Smooth muscle cell (in vitro differentiated cells): ENCODE results near the gene GRM6. TPM values are rescaled to one million over a fixed set of nuclear protein-coding genes. Genes with fewer than 3 reads are reported as not detected.

Experiments
- DNase-seq: peaks from one replicate; lab custom pipeline; 2025; ENCODE audit not compliant: unreplicated experiment; lab: John Stamatoyannopoulos, UW
- H2AFZ ChIP-seq: fragments of 200-600 bp; sonication (generic); 2 replicates; pipeline ENCODE4 v1.6.0; 2016; ENCODE audit warnings: antibody characterized with exemption, low read depth, mild to moderate bottlenecking
- H3F3A ChIP-seq: fragments of 200-600 bp; sonication (generic); 2 replicates; pipeline ENCODE4 v1.6.0; 2017; ENCODE audit warnings: antibody characterized with exemption, low read depth
- H3K27ac ChIP-seq: fragments of 200-600 bp; sonication (generic); 2 replicates; pipeline ENCODE4 v1.5.1; 2016; ENCODE audit warnings: low read depth, mild to moderate bottlenecking
- H3K27me3 ChIP-seq: fragments of 200-600 bp; sonication (generic); 2 replicates; pipeline ENCODE4 v1.6.1; 2016; ENCODE audit warnings: low read depth, mild to moderate bottlenecking
- H3K36me3 ChIP-seq: fragments of 200-600 bp; sonication (generic); 2 replicates; pipeline ENCODE4 v1.5.1; 2016; ENCODE audit warnings: low read depth
- H3K4me1 ChIP-seq: fragments of 200-600 bp; sonication (generic); 2 replicates; pipeline ENCODE4 v1.5.1; 2016; ENCODE audit warnings: low read depth
- H3K4me2 ChIP-seq: fragments of 200-600 bp; sonication (generic); 2 replicates; pipeline ENCODE4 v1.6.0; 2016; ENCODE audit warnings: mild to moderate bottlenecking
- H3K4me3 ChIP-seq: fragments of 200-600 bp; sonication (generic); 2 replicates; pipeline ENCODE4 v1.5.1; 2016; ENCODE audit warnings: mild to moderate bottlenecking
- H3K79me2 ChIP-seq: fragments of 200-600 bp; sonication (generic); 2 replicates; pipeline ENCODE4 v1.6.0; 2016; ENCODE audit warnings: low read depth, mild to moderate bottlenecking
- H3K9ac ChIP-seq: fragments of 200-600 bp; sonication (generic); 2 replicates; pipeline ENCODE4 v1.6.0; 2016; ENCODE audit warnings: low read depth
- H3K9me3 ChIP-seq: fragments of 200-600 bp; sonication (generic); replicated peaks from 2 replicates; pipeline ENCODE4 v1.5.1; 2016; ENCODE audit warnings: low read depth
- H4K20me1 ChIP-seq: fragments of 200-600 bp; sonication (generic); 2 replicates; pipeline ENCODE4 v1.6.0; 2016; ENCODE audit warnings: low read depth
- WGBS: methylation state at CpG from one replicate; pipeline ENCODE4 v1.1.7; 2016; ENCODE audit warnings: low lambda C conversion rate; 5-methylcytosine and 5-hydroxymethylcytosine counted together
- polyA plus RNA-seq: library from polyadenylated mRNA; unstranded; fragments of >200 nt; fragmentation: Nextera tagmentation; extraction: Ambion mirVana; gene quantifications from 2 replicates; pipeline ENCODE4 v1.2.1, GENCODE V29; 2016
- total RNA-seq: library from RNA; depleted of rRNA; stranded (reverse); fragments of >200 nt; gene quantifications from 2 replicates; pipeline ENCODE4 v1.2.3, GENCODE V29; 2014
- TF ChIP-seq, protein P1 (sequence below): fragments of 200-600 bp; sonication (generic); IDR thresholded peaks from 2 replicates; pipeline ENCODE4 v1.5.1; 2017; ENCODE audit warnings: borderline replicate concordance, mild to moderate bottlenecking, antibody characterized with exemption; ENCODE audit not compliant: insufficient read depth, poor library complexity, severe bottlenecking

GRM6 gene
- total and polyA plus RNA-seq, 2 experiments from 2014 or later, result not detected

GRCh38 chr5:178997191-178997590 is 2.1 kb upstream of the GRM6 start:
- Histone ChIP-seq H2AFZ (no peak overlapping the region), H3K36me3 (no peaks in the 10 kb centered on the region), H3K9ac (no peak overlapping the region), H3K27ac (no peak overlapping the region), H3K4me3 (no peak overlapping the region), H3F3A (no peaks in the 10 kb centered on the region), H3K9me3 (no peaks in the 10 kb centered on the region), H3K79me2 (no peaks in the 10 kb centered on the region), H4K20me1 (no peaks in the 10 kb centered on the region), H3K27me3 (peaks cover 15% of the 10 kb centered on the region), H3K4me1 (no peaks in the 10 kb centered on the region), H3K4me2 (no peak overlapping the region)
- WGBS, result 80% methylated on average over 6 of the region's 6 CpGs
- TF ChIP-seq, protein P1, sequence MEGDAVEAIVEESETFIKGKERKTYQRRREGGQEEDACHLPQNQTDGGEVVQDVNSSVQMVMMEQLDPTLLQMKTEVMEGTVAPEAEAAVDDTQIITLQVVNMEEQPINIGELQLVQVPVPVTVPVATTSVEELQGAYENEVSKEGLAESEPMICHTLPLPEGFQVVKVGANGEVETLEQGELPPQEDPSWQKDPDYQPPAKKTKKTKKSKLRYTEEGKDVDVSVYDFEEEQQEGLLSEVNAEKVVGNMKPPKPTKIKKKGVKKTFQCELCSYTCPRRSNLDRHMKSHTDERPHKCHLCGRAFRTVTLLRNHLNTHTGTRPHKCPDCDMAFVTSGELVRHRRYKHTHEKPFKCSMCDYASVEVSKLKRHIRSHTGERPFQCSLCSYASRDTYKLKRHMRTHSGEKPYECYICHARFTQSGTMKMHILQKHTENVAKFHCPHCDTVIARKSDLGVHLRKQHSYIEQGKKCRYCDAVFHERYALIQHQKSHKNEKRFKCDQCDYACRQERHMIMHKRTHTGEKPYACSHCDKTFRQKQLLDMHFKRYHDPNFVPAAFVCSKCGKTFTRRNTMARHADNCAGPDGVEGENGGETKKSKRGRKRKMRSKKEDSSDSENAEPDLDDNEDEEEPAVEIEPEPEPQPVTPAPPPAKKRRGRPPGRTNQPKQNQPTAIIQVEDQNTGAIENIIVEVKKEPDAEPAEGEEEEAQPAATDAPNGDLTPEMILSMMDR, result no peak
- no peak for DNase-seq

DNA sequence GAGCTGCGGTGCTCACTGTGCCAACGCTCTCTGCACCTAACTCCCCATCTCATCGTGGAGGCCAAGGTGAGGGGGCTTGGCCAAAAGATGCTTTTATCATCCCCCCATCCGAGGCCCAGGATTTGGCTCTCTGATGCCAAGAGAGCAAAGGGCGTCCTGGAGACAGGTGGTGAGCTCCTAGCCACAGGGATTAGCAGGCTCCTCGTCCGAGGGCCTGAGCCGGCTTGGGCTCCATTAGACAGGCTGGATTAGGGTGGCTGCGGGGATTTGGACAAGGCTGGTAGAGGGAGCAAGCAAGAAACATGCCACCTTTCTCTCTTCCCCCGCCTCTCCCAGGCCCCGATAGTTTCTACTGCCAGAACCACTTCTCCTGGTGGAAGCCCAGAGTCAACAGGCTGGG is 1.0 kb upstream of the GRM6 start:
- WGBS, result 88% methylated on average over 11 of the region's 11 CpGs
- H3K4me2 ChIP-seq, result no peak overlapping the region
- H3K4me1 ChIP-seq, result no peaks in the 10 kb centered on the region
- H3K27me3 ChIP-seq, result peaks cover 15% of the 10 kb centered on the region
- H2AFZ ChIP-seq, result no peak overlapping the region
- DNase-seq, result no peak
- TF ChIP-seq, protein P1, result no peak
- no peaks in the 10 kb centered on the region for H4K20me1 ChIP-seq
- H3K27ac ChIP-seq, result no peak overlapping the region
- H3K9ac ChIP-seq, result no peak overlapping the region
- H3K79me2 ChIP-seq, result no peaks in the 10 kb centered on the region
- H3F3A ChIP-seq, result no peaks in the 10 kb centered on the region
- H3K4me3 ChIP-seq, result no peak overlapping the region
- H3K36me3 ChIP-seq, result no peaks in the 10 kb centered on the region
- H3K9me3 ChIP-seq, result no peaks in the 10 kb centered on the region

GRCh38 chr5:178995341-178995690 is 196 bp upstream of the GRM6 start:
- Histone ChIP-seq H3F3A (no peaks in the 10 kb centered on the region), H2AFZ (peak overlapping the region; percentile 54), H3K9ac (no peak overlapping the region), H4K20me1 (no peaks in the 10 kb centered on the region), H3K9me3 (no peaks in the 10 kb centered on the region), H3K27me3 (peaks cover 15% of the 10 kb centered on the region), H3K79me2 (no peaks in the 10 kb centered on the region), H3K4me2 (peak overlapping the region; percentile 80), H3K27ac (no peak overlapping the region), H3K4me3 (peak overlapping the region; percentile 37), H3K36me3 (no peaks in the 10 kb centered on the region), H3K4me1 (no peaks in the 10 kb centered on the region)
- 9% methylated on average over 6 of the region's 6 CpGs for WGBS
- DNase-seq, result no peak
- TF ChIP-seq, protein P1, result no peak

DNA sequence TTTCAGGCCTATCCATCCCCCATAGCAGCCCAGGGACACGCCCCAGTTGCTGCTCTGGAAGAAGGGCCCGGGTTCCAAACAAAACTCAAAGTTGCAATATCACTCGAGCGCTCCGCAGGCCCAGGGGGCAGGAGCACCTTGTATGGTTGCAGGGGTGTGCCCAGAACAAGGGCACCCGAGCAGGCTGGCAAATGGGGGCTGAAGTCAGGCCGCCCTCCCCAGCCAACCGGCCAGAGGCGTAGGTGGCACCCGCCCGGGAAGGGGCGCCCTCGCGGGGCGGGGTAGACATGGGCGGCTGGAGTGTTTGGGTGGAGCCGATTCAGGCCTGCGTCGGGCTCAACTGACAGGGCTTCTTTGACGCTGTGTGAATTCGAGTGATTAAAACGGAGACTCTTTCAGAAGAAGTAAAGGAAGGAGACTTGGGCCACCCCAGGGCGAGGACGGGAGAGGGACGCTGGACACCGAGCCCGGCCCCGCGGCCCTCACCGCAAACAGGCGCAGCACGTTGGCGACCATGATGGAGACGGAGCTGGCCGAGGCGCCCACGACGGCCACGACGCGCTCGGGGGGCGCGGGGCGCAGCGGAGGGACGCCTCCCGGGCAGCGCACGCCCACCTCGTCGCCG is 1.1 kb downstream of the GRM6 start:
- Histone ChIP-seq H3K4me3 (no peak overlapping the region), H4K20me1 (no peaks in the 10 kb centered on the region), H3K9ac (no peak overlapping the region), H3K79me2 (no peaks in the 10 kb centered on the region), H3K4me1 (no peaks in the 10 kb centered on the region), H3F3A (no peaks in the 10 kb centered on the region), H2AFZ (no peak overlapping the region), H3K27me3 (peaks cover 15% of the 10 kb centered on the region), H3K4me2 (peak overlapping the region; percentile 80), H3K27ac (no peak overlapping the region), H3K9me3 (no peaks in the 10 kb centered on the region), H3K36me3 (no peaks in the 10 kb centered on the region)
- 62% methylated on average over 24 of the region's 53 CpGs for WGBS
- TF ChIP-seq, protein P1, result no peak
- no peak for DNase-seq
